H9 (cell line): ENCODE measurements around the gene ABCC2. TPM values are rescaled to one million over a fixed set of nuclear protein-coding genes. Genes with fewer than 3 reads are reported as not detected.
"Not testable (repeated sequence)": the region's sequence is repeated elsewhere in the genome, so short reads cannot be mapped to it uniquely, and the experiment has no call there.

Source experiments
- DNase-seq: peaks from one replicate; pipeline ENCODE4 v3.0.0-alpha.2; 2017
- H2AFZ ChIP-seq: one replicate; pipeline ENCODE4 v1.6.1; 2013; ENCODE audit warnings: mild to moderate bottlenecking, low read length, control low read depth, moderate library complexity
- H2AK5ac ChIP-seq: 2 replicates; pipeline ENCODE4 v1.6.1; 2013; ENCODE audit warnings: low read length, control low read depth, mixed read lengths; ENCODE audit not compliant: insufficient read length
- H2BK120ac ChIP-seq: one replicate; pipeline ENCODE4 v1.6.1; 2013; ENCODE audit warnings: low read depth, mild to moderate bottlenecking, low read length, control low read depth, inconsistent platforms; ENCODE audit not compliant: poor library complexity, severe bottlenecking
- H2BK12ac ChIP-seq: 2 replicates; pipeline ENCODE4 v1.6.1; 2013; ENCODE audit warnings: low read length, control low read depth, mixed read lengths, low read depth; ENCODE audit not compliant: insufficient read length
- H2BK15ac ChIP-seq: 2 replicates; pipeline ENCODE4 v1.6.1; 2013; ENCODE audit warnings: low read depth, low read length, control low read depth
- H2BK20ac ChIP-seq: one replicate; pipeline ENCODE4 v1.6.1; 2013; ENCODE audit warnings: low read depth, mild to moderate bottlenecking, low read length, control low read depth, inconsistent platforms; ENCODE audit not compliant: poor library complexity, severe bottlenecking
- H2BK5ac ChIP-seq: 2 replicates; pipeline ENCODE4 v1.6.1; 2013; ENCODE audit warnings: low read length, control low read depth, mixed read lengths; ENCODE audit not compliant: insufficient read length
- H3K14ac ChIP-seq: 2 replicates; pipeline ENCODE4 v1.6.1; 2013; ENCODE audit warnings: low read length, control low read depth; ENCODE audit not compliant: insufficient read depth
- H3K18ac ChIP-seq: 2 replicates; pipeline ENCODE4 v1.6.1; 2013; ENCODE audit warnings: low read depth, mild to moderate bottlenecking, mixed read lengths, low read length, control low read depth; ENCODE audit not compliant: insufficient read length
- H3K23ac ChIP-seq: 2 replicates; pipeline ENCODE4 v1.6.1; 2013; ENCODE audit warnings: low read length, control low read depth, mixed read lengths, low read depth; ENCODE audit not compliant: insufficient read length
- H3K23me2 ChIP-seq: 2 replicates; pipeline ENCODE4 v1.6.1; 2013; ENCODE audit warnings: low read depth, mild to moderate bottlenecking, mixed read lengths, low read length, control low read depth; ENCODE audit not compliant: insufficient read length, poor library complexity, severe bottlenecking
- H3K27ac ChIP-seq: 2 replicates; pipeline ENCODE4 v1.5.1; 2013; ENCODE audit warnings: low read length, control low read depth, mixed read lengths, low read depth; ENCODE audit not compliant: insufficient read length
- H3K27me3 ChIP-seq: 2 replicates; pipeline ENCODE4 v1.6.1; 2013; ENCODE audit warnings: low read length, control low read depth, inconsistent platforms; ENCODE audit not compliant: insufficient read depth
- H3K4ac ChIP-seq: 2 replicates; pipeline ENCODE4 v1.6.1; 2013; ENCODE audit warnings: low read depth, mild to moderate bottlenecking, control low read depth, inconsistent platforms, low read length, moderate library complexity
- H3K4me1 ChIP-seq: 2 replicates; pipeline ENCODE4 v1.6.1; 2013; ENCODE audit warnings: low read length, control low read depth, inconsistent platforms; ENCODE audit not compliant: insufficient read depth
- H3K4me2 ChIP-seq: 2 replicates; pipeline ENCODE4 v1.6.1; 2013; ENCODE audit warnings: low read length, control low read depth, mixed read lengths; ENCODE audit not compliant: insufficient read length, insufficient read depth
- H3K56ac ChIP-seq: 2 replicates; pipeline ENCODE4 v1.6.1; 2013; ENCODE audit warnings: low read depth, mild to moderate bottlenecking, mixed read lengths, low read length, control low read depth; ENCODE audit not compliant: insufficient read length
- H3K79me1 ChIP-seq: 2 replicates; pipeline ENCODE4 v1.6.1; 2013; ENCODE audit warnings: low read depth, mild to moderate bottlenecking, moderate library complexity, low read length, control low read depth, inconsistent platforms; ENCODE audit not compliant: insufficient read depth, poor library complexity, severe bottlenecking
- H3K79me2 ChIP-seq: 2 replicates; pipeline ENCODE4 v1.6.1; 2013; ENCODE audit warnings: low read length, control low read depth, inconsistent platforms; ENCODE audit not compliant: insufficient read depth
- H3K9ac ChIP-seq: 2 replicates; pipeline ENCODE4 v1.6.1; 2013; ENCODE audit warnings: low read length, control low read depth, mixed read lengths; ENCODE audit not compliant: insufficient read length; ENCODE audit errors: extremely low read depth
- H3K9me3 ChIP-seq: one replicate; pipeline ENCODE4 v1.6.1; 2013; ENCODE audit warnings: low read depth, low read length, inconsistent platforms; ENCODE audit not compliant: control insufficient read depth
- H3T11ph ChIP-seq: one replicate; pipeline ENCODE4 v1.6.1; 2013; ENCODE audit warnings: mild to moderate bottlenecking, low read length, control low read depth, inconsistent platforms
- H4K20me1 ChIP-seq: one replicate; pipeline ENCODE4 v1.6.1; 2013; ENCODE audit not compliant: control insufficient read depth, insufficient read length, insufficient read depth
- H4K5ac ChIP-seq: 2 replicates; pipeline ENCODE4 v1.6.1; 2013; ENCODE audit warnings: low read depth, mild to moderate bottlenecking, mixed read lengths, low read length, control low read depth; ENCODE audit not compliant: insufficient read length
- H4K8ac ChIP-seq: replicated peaks from 2 replicates; pipeline ENCODE4 v1.6.1; 2013; ENCODE audit warnings: low read length, control low read depth, mixed read lengths, low read depth; ENCODE audit not compliant: insufficient read length
- H4K91ac ChIP-seq: 2 replicates; pipeline ENCODE4 v1.6.1; 2013; ENCODE audit warnings: low read depth, mild to moderate bottlenecking, moderate library complexity, mixed read lengths, low read length, control low read depth; ENCODE audit not compliant: insufficient read length
- H3K27ac Mint-ChIP-seq, 3 experiments: 2 replicates in 2 of 3; 3 replicates in 1 of 3; pipeline ENCODE4 v1.8.0; 2020 to 2021; ENCODE audit warnings: mixed read lengths in 3 of 3, mild to moderate bottlenecking in 1 of 3, moderate library complexity in 1 of 3
- H3K27me3 Mint-ChIP-seq: 2 replicates; pipeline ENCODE4 v1.8.0; 2021; ENCODE audit warnings: low read depth, mild to moderate bottlenecking, moderate library complexity, mixed read lengths
- H3K36me3 Mint-ChIP-seq, 3 experiments: 2 replicates in 2 of 3; 3 replicates in 1 of 3; pipeline ENCODE4 v1.8.0; 2020 to 2021; ENCODE audit warnings: low read depth in 3 of 3, mixed read lengths in 3 of 3; ENCODE audit not compliant: insufficient read depth in 1 of 3
- H3K4me1 Mint-ChIP-seq, 2 experiments: 2 replicates each; pipeline ENCODE4 v1.8.0; 2020; ENCODE audit warnings: mixed read lengths in 2 of 2
- H3K4me3 Mint-ChIP-seq, 2 experiments: 2 replicates in 1 of 2; 3 replicates in 1 of 2; pipeline ENCODE4 v1.8.0; 2020 to 2021; ENCODE audit warnings: mild to moderate bottlenecking in 2 of 2, mixed read lengths in 2 of 2, moderate library complexity in 1 of 2
- H3K9me3 Mint-ChIP-seq, 2 experiments: 2 replicates in 1 of 2; 3 replicates in 1 of 2; pipeline ENCODE4 v1.8.0; 2020; ENCODE audit warnings: mild to moderate bottlenecking in 2 of 2, mixed read lengths in 2 of 2, moderate library complexity in 1 of 2
- WGBS: extraction: QIAGEN DNeasy Blood & Tissue Kit; methylation state at CpG from one replicate; pipeline ENCODE4 v1.1.7; 2013; ENCODE audit warnings: missing lambda C conversion rate, low lambda C conversion rate, mixed read lengths; ENCODE audit not compliant: insufficient read length; ENCODE audit errors: extremely low coverage; 5-methylcytosine and 5-hydroxymethylcytosine counted together
- total RNA-seq: library from RNA; stranded (reverse); gene quantifications from 2 replicates; pipeline ENCODE4 v1.2.1, GENCODE V29; 2021

The ABCC2 gene
- total RNA-seq, 1 experiment from 2014 or later: 0.68 TPM

GRCh38 chr10:99867250-99867649 lies 84.8 kb downstream of the ABCC2 start:
- not testable (repeated sequence) for H3K4me1 ChIP-seq, H2AK5ac ChIP-seq, H2BK12ac ChIP-seq, H3K79me1 ChIP-seq, H3K27ac Mint-ChIP-seq, H3K23me2 ChIP-seq, H4K5ac ChIP-seq, H2BK15ac ChIP-seq, H2BK20ac ChIP-seq, H4K20me1 ChIP-seq, H2AFZ ChIP-seq, H3K36me3 Mint-ChIP-seq, H3K14ac ChIP-seq, H4K91ac ChIP-seq, H3K27me3 ChIP-seq, H3K27ac ChIP-seq, DNase-seq, H3K9me3 ChIP-seq, H3K56ac ChIP-seq, H2BK5ac ChIP-seq, H3K9ac ChIP-seq, H3K4me2 ChIP-seq, H3K23ac ChIP-seq, H3K4ac ChIP-seq, H3K18ac ChIP-seq, H3K79me2 ChIP-seq, H2BK120ac ChIP-seq, H3K4me3 Mint-ChIP-seq, H3K4me1 Mint-ChIP-seq, H4K8ac ChIP-seq, H3T11ph ChIP-seq
- H3K9me3 Mint-ChIP-seq: peaks cover 13 to 19% of the 10 kb centered on the region in 2 experiments
- peaks cover 18% of the 10 kb centered on the region for H3K27me3 Mint-ChIP-seq
- WGBS: no CpG with 5 or more reads among the region's 3 CpGs
